GM23338 (cell line): ENCODE results near the gene SLC6A19. TPM values are rescaled to one million over a fixed set of nuclear protein-coding genes. Genes with fewer than 3 reads are reported as not detected.
A peak's percentile ranks its signal among the peaks of the same experiment; 100 is the strongest.

Source experiments
- ATAC-seq: fragments of 200-7000 bp; cut with Tn5 transposase; 3 replicates; pipeline ENCODE4 v1.9.1; 2020
- DNase-seq: peaks from one replicate; pipeline ENCODE4 v3.0.0-alpha.2; 2015; ENCODE audit warnings: low spot score
- H2AFZ ChIP-seq: fragments of 200-600 bp; sonication (generic); 2 replicates; pipeline ENCODE4 v1.8.0; 2016; ENCODE audit warnings: antibody characterized with exemption, mild to moderate bottlenecking, moderate library complexity
- H3F3A ChIP-seq: fragments of 200-600 bp; sonication (generic); replicated peaks from 2 replicates; pipeline ENCODE4 v1.8.0; 2017; ENCODE audit warnings: antibody characterized with exemption, mixed run types, low read depth
- H3K27ac ChIP-seq: fragments of 200-600 bp; sonication (generic); 2 replicates; pipeline ENCODE4 v1.6.1; 2016; ENCODE audit warnings: low read depth
- H3K27me3 ChIP-seq: fragments of 200-600 bp; sonication (generic); 2 replicates; pipeline ENCODE4 v1.8.0; 2016; ENCODE audit warnings: mild to moderate bottlenecking, mixed run types, moderate library complexity; ENCODE audit not compliant: insufficient read depth
- H3K36me3 ChIP-seq: fragments of 200-600 bp; sonication (generic); 2 replicates; pipeline ENCODE4 v1.8.0; 2016; ENCODE audit warnings: mild to moderate bottlenecking; ENCODE audit not compliant: insufficient read depth
- H3K4me1 ChIP-seq: fragments of 200-600 bp; sonication (generic); 2 replicates; pipeline ENCODE4 v1.8.0; 2016; ENCODE audit warnings: mild to moderate bottlenecking, moderate library complexity; ENCODE audit not compliant: insufficient read depth
- H3K4me2 ChIP-seq: fragments of 200-600 bp; sonication (generic); 2 replicates; pipeline ENCODE4 v1.7.1; 2017; ENCODE audit warnings: mixed run types
- H3K4me3 ChIP-seq: fragments of 200-600 bp; sonication (generic); 2 replicates; pipeline ENCODE4 v1.6.1; 2016; ENCODE audit warnings: mixed run types
- H3K79me2 ChIP-seq: fragments of 200-600 bp; sonication (generic); replicated peaks from 2 replicates; pipeline ENCODE4 v1.8.0; 2017; ENCODE audit warnings: mild to moderate bottlenecking; ENCODE audit not compliant: insufficient read depth
- H3K9me2 ChIP-seq: fragments of 200-600 bp; sonication (generic); 2 replicates; pipeline ENCODE4 v1.8.0; 2017; ENCODE audit not compliant: insufficient read depth
- H4K20me1 ChIP-seq: fragments of 200-600 bp; sonication (generic); replicated peaks from 2 replicates; pipeline ENCODE4 v1.8.0; 2017; ENCODE audit warnings: mild to moderate bottlenecking; ENCODE audit not compliant: insufficient read depth
- H3K27ac Mint-ChIP-seq: 2 replicates; pipeline ENCODE4 v1.8.0; 2020; ENCODE audit warnings: inconsistent platforms, mild to moderate bottlenecking, moderate library complexity, mixed read lengths
- H3K27me3 Mint-ChIP-seq: 3 replicates; pipeline ENCODE4 v1.8.0; 2022; ENCODE audit warnings: low read depth, mild to moderate bottlenecking, moderate library complexity, mixed read lengths, inconsistent platforms; ENCODE audit not compliant: insufficient read depth, poor library complexity
- H3K36me3 Mint-ChIP-seq: 3 replicates; pipeline ENCODE4 v1.8.0; 2021; ENCODE audit warnings: low read depth, mild to moderate bottlenecking, inconsistent platforms, moderate library complexity, mixed read lengths
- H3K4me1 Mint-ChIP-seq: 3 replicates; pipeline ENCODE4 v1.8.0; 2020; ENCODE audit warnings: mild to moderate bottlenecking, inconsistent platforms, mixed read lengths
- H3K4me3 Mint-ChIP-seq: 3 replicates; pipeline ENCODE4 v1.8.0; 2021; ENCODE audit warnings: moderate library complexity, mild to moderate bottlenecking, inconsistent platforms, mixed read lengths
- H3K9me3 Mint-ChIP-seq: 3 replicates; pipeline ENCODE4 v1.8.0; 2020; ENCODE audit warnings: moderate library complexity, mild to moderate bottlenecking, inconsistent platforms, mixed read lengths
- CREB1 ChIP-seq: fragments of 250-450 bp; sonication (Bioruptor Pico); IDR thresholded peaks from 2 replicates; pipeline ENCODE4 v1.5.0; 2020; ENCODE audit warnings: low read depth, mild to moderate bottlenecking, moderate library complexity
- CTCF ChIP-seq, 2 experiments: fragments of 200-600 bp in 1 of 2; sonication (generic) in 1 of 2; conservative IDR thresholded peaks; 2 replicates each; pipeline versions ENCODE4 v1.5.1 to v1.6.1; 2016 to 2017; ENCODE audit warnings: antibody characterized with exemption in 2 of 2, low read depth in 2 of 2, mild to moderate bottlenecking in 2 of 2, moderate library complexity in 1 of 2
- EZH2phosphoT487 ChIP-seq: fragments of 200-600 bp; sonication (generic); IDR thresholded peaks from one replicate; pipeline ENCODE4 v1.8.1; 2018; ENCODE audit warnings: antibody characterized with exemption; ENCODE audit not compliant: unreplicated experiment
- NANOG ChIP-seq: IDR thresholded peaks from 2 replicates; pipeline ENCODE4 v1.6.1; 2016; ENCODE audit warnings: antibody characterized with exemption, borderline replicate concordance
- REST ChIP-seq: IDR thresholded peaks from one replicate; pipeline ENCODE4 v1.6.1; 2018; ENCODE audit warnings: antibody characterized with exemption; ENCODE audit not compliant: unreplicated experiment
- ZNF331 ChIP-seq: fragments of 250-450 bp; sonication (Bioruptor Pico); IDR thresholded peaks from 2 replicates; pipeline ENCODE4 v1.5.0; 2020; ENCODE audit warnings: low read depth, mild to moderate bottlenecking, moderate library complexity
- polyA plus RNA-seq: library from polyadenylated mRNA; unstranded; fragments of >200 nt; fragmentation: Nextera tagmentation; extraction: Ambion mirVana; gene quantifications from 2 replicates; pipeline ENCODE4 v1.2.1, GENCODE V29; 2016
- total RNA-seq: library from RNA; depleted of rRNA; stranded (reverse); fragments of >200 nt; shearing (Covaris generic); gene quantifications from 2 replicates; pipeline ENCODE4 v1.2.3, GENCODE V29; 2014

SLC6A19 gene
- total and polyA plus RNA-seq, 2 experiments from 2014 or later = not detected

- H3K9me3 Mint-ChIP-seq = no peaks in the 10 kb centered on the region; the same call in 2 of the 3 replicates
- Histone ChIP-seq H2AFZ (peak overlapping the region; percentile 32; the same call in 1 of the 2 replicates), H3K9me2 (no peaks in the 10 kb centered on the region), H3K4me2 (no peak overlapping the region), H3K27me3 (no peaks in the 10 kb centered on the region), H3K4me3 (no peak overlapping the region), H4K20me1 (no peaks in the 10 kb centered on the region), H3K4me1 (no peaks in the 10 kb centered on the region), H3K79me2 (no peaks in the 10 kb centered on the region), H3K27ac (no peak overlapping the region), H3F3A (no peaks in the 10 kb centered on the region), H3K36me3 (no peaks in the 10 kb centered on the region)
- peaks cover 2% of the 10 kb centered on the region; the same call in 2 of the 3 replicates for H3K4me1 Mint-ChIP-seq
- H3K4me3 Mint-ChIP-seq = peak overlapping the region; percentile 67
- no peaks in the 10 kb centered on the region for H3K36me3 Mint-ChIP-seq
- TF ChIP-seq EZH2phosphoT487 = no peak
- TF ChIP-seq CTCF (conservative IDR thresholded peaks at IDR 0.05; ENCODE audit: low read depth in 2 of 2) = peak; percentile 63 to 83
- H3K27ac Mint-ChIP-seq = no peak overlapping the region
- H3K27me3 Mint-ChIP-seq = peaks cover 16% of the 10 kb centered on the region
- DNase-seq (peak; percentile 84), ATAC-seq (peak; percentile 86)
These were observed 33.4 kb upstream of the SLC6A19 start for GRCh38 chr5:1167728-1168709.

- H3K36me3 Mint-ChIP-seq = no peaks in the 10 kb centered on the region
- no peak for DNase-seq
- no peak for ATAC-seq
- Histone ChIP-seq H3K4me1 (no peaks in the 10 kb centered on the region), H3K4me2 (no peak overlapping the region), H2AFZ (no peak overlapping the region), H3K27ac (no peak overlapping the region), H3K9me2 (no peaks in the 10 kb centered on the region), H3F3A (no peaks in the 10 kb centered on the region), H3K79me2 (no peaks in the 10 kb centered on the region), H3K4me3 (no peak overlapping the region), H3K36me3 (no peaks in the 10 kb centered on the region), H3K27me3 (no peaks in the 10 kb centered on the region), H4K20me1 (no peaks in the 10 kb centered on the region)
- no peak overlapping the region for H3K4me3 Mint-ChIP-seq
- peaks cover 18% of the 10 kb centered on the region for H3K27me3 Mint-ChIP-seq
- H3K27ac Mint-ChIP-seq = no peak overlapping the region
- H3K4me1 Mint-ChIP-seq = peaks cover 2% of the 10 kb centered on the region; the same call in 2 of the 3 replicates
- H3K9me3 Mint-ChIP-seq = no peaks in the 10 kb centered on the region; the same call in 2 of the 3 replicates
- no peak for TF ChIP-seq REST
- TF ChIP-seq NANOG = no peak
- no peak for TF ChIP-seq CREB1 (CRISPR knock-in tag)
- TF ChIP-seq ZNF331 (CRISPR knock-in tag) = no peak
- TF ChIP-seq CTCF (conservative IDR thresholded peaks at IDR 0.05; ENCODE audit: low read depth in 2 of 2) = no peak
These were observed 32.6 kb upstream of the SLC6A19 start for GRCh38 chr5:1168796-1169195.
